Medulla oblongata (tissue), 1 donor: ENCODE data around the gene DAB1.
A peak's percentile ranks its signal among the peaks of the same experiment; 100 is the strongest.
"Not testable (repeated sequence)": the region's sequence is repeated elsewhere in the genome, so short reads cannot be mapped to it uniquely, and the experiment has no call there.

Experiments
- DNase-seq: peaks from one replicate; pipeline ENCODE4 v3.0.0-alpha.2; 2015; ENCODE audit errors: extremely low spot score

The DAB1 gene

DNA sequence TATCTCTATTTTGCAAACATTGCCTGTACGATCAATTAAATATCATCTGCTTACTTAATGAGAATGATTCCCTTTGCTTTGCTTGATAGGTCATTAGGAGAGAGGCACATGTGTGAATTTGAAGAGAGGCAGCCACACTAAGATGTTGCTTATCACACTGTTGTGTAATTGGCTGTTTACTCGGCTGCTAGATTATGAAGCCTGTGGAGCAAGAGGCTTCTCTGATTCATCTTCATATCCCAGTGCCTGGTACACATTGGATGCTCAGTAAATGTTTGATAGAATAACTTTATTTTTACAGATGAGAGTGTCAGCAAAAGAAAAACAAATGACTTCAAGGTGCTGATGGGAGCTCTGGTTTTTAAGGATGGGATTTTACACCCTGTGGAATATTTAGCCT, 301.8 kb downstream of the DAB1 start:
- DNase-seq, result no peak

DNA sequence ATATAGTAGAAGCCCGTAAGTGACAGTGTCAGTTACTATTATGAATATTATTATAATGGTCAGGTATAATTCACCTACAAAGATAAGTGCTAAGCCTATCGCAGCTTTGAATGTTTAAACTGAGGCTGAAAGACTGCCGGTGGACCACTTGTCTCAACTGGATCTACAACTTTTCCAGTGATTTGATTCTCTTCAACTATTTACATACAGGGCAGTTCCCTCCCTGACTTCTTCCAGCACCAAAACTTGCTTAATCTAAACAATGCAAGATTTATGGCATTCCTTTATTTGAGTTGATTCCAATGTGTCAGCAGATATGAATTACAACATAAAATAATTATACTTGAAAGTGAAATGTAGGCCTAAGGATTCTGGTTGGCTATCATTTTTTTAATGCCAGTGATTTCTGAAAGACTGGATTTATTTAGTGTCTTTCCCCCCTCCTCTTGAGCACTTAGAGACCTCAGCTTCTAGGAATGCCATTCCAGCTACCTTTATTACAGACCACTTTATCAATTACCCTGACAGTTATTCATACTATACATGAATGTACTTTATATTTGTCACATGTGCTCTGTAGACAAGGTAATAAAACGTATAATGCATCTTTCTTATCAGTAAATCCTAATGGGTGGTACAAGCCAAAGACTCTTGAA, 304.8 kb downstream of the DAB1 start:
- DNase-seq, result no peak

- DNase-seq, result no peak
Measured at GRCh38 chr1:57117753-57118152, 306.1 kb downstream of the DAB1 start.

GRCh38 chr1:57116871-57117270, 307.0 kb downstream of the DAB1 start:
- DNase-seq, result no peak

- no peak for DNase-seq
Measured at GRCh38 chr1:57115030-57115614, 308.7 kb downstream of the DAB1 start.

DNA sequence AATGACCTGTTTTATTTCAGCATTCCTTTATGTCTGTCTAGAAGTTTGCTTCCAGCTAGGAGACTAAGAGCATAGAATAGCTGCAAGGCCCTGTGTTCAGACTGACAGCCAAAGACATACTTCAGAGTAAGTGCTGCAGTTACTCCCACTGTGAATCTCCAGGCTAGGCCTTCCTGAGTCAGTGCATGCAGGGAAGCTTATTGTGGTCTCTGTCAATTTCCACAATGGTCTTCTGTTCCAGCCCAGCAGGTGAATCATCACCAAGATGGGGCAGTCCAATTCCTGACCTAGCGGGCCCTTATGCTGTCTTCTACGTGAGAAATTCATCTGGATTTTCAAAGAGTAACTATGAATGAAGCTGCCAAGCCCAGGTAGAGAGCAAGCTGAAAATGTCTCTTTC, 311.7 kb downstream of the DAB1 start:
- peak; percentile 3 for DNase-seq

- DNase-seq, result peak; percentile 11
Measured at GRCh38 chr1:57111175-57111574, 312.7 kb downstream of the DAB1 start.

DNA sequence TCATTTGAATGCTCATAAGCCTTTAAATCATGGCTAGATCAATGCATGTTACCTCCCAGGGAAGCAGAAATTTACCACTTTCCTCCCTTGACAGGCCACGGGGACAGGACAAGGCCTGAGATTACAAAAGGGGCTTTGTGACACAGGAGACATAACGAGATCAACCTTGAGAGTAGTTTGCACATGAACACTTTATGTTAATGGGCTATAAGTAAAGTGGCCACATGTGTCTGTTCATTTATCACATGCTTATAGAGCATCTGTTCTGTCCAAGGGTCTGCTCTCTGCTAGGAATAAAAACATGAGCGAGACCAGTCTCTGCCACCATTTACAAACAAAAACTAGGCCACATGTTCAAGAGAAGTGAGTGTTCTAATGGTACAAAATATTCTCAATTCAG, 314.0 kb downstream of the DAB1 start:
- no peak for DNase-seq

DNA sequence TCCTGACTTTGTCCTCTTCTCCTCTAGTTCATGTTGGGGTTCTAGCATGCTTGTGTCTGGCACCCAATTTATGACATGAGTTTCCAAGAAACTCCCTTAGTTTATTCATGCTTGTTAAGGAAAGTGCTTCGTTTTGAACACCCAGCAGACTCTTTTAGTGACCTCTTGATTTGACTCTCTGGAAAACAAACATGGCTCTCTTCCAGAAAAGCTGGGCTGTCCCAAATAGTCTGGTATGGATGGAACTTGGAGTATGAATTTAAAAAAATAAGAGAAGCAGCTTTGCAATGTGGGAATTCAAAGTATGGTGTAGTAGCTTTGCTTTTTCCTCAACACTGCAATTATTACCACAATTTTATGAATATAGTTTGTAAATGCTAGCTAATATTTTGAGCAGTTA, 314.6 kb downstream of the DAB1 start:
- DNase-seq, result no peak

GRCh38 chr1:57106296-57106695, 317.6 kb downstream of the DAB1 start:
- no peak for DNase-seq

- no peak for DNase-seq
Measured at GRCh38 chr1:57102561-57103326, 321.1 kb downstream of the DAB1 start.

GRCh38 chr1:57101209-57101608, 322.7 kb downstream of the DAB1 start:
- no peak for DNase-seq

GRCh38 chr1:57094749-57095148, 329.1 kb downstream of the DAB1 start:
- DNase-seq, result no peak

GRCh38 chr1:57093122-57093521, 330.7 kb downstream of the DAB1 start:
- DNase-seq, result no peak

- DNase-seq, result no peak
Measured at GRCh38 chr1:57091642-57092041, 332.2 kb downstream of the DAB1 start.

GRCh38 chr1:57089855-57090254, 334.0 kb downstream of the DAB1 start:
- DNase-seq, result no peak

DNA sequence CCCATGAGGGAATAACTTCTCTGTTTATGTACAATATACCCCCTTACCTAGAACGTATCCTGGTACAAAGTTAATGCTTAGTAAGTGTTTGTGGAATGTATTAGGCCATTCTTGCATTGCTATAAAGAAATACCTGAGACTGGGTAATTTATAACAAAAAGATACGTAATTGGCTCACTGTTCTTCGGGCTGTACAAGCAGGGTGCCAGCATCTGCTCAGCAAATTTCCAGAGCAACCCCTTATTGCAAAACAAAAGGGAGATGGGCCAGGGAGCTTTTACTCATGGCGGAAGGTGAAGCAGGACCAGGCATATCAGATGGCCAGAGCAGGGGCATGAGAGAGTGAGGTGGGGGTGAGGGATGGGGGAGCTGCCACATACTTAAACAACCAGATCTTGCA, 334.6 kb downstream of the DAB1 start:
- no peak for DNase-seq

DNA sequence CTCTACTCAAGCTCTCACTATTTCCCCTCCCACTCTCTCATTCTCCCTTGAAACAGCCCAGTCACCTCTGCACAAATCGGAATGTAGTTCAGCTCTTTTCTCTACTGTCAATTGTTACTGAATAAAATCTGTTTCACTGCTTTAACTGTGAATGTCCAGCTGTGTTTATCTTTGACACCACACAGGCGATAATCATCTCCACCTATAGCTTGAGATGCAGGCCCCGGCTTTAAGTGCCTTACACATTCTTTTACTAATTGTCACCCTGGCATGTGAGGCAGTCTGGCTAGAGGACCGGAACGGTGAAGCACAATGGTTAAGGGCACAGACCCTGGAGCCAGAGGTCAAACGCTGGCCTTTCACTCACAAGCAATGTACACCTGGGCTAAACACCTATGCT, 335.2 kb downstream of the DAB1 start:
- DNase-seq, result no peak

GRCh38 chr1:57087660-57088059, 336.2 kb downstream of the DAB1 start:
- not testable (repeated sequence) for DNase-seq

DNA sequence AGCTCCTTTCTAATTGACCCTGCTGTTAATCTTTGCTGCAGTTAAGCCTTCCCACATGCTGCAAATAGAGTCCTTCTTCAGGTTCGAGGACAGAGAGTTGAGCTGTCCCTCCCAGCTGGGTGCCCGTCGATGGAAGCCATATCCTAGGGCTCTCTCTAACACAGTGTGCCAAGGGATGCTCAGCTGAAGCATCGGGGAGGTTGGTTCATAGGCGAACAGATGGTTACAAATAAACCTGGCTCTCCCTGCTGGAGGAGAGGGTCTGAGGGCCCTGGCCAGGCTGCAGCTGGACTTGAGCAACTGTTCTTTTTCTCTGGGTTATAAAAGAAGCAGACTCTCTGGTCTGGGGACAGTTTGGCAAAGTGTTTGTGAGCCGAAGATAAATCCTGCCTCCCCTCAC, 337.7 kb downstream of the DAB1 start:
- no peak for DNase-seq

DNA sequence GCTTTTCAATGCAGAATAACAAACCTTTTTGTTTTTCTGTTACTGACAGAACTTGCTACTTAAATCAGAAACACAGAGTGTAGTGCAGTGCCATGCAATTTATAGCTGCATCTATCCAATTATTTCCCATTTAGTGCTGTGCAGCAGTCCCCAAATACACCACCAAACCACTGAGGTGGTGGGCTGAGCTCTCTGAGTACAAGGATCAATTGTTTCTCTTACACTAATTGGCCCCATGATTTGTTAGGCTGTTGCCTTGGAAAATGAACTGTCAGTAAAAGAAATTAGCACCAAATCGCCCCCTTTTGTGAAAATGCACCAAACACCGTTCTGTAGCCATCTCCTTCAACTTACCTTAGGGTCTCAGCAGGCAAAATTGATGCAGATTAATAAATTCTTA, 339.2 kb downstream of the DAB1 start:
- DNase-seq, result no peak

DNA sequence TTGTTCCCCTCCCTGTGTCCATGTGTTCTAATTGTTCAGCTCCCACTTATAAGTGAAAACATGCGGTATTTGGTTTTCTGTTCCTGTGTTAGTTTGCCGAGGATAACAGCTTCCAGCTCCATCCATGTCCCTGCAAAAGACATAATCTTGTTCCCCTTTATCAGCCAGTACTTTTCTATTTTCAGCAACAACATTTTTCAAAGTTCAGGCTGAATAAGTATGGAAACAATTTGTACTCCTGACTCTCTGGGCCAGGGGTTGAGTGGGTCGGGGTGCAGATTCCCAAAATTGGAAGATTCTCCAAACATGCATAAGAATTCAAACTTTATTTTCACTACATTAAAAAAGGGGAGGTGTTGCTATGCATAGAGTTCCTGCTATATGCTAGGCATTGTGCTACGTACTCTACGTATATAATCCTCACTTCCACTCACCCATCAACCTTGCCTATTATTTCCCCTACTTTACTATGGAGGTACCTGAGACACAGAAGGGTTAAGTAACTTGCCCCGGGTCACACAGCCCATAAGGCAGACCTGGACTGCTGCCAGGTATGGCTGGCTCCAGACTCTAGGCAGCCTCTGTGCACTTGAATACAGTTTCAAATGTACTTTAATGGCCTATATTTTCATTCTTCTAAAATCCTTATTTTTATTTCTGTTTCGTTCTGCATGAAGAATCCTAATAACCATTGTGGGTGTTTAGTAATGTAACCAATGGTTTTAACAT, 341.0 kb downstream of the DAB1 start:
- DNase-seq, result no peak
